Hepatic stellate cell (primary cell): Measurements from ENCODE around the gene NAPB.
"Not testable (repeated sequence)": the region's sequence is repeated elsewhere in the genome, so short reads cannot be mapped to it uniquely, and the experiment has no call there.

Experiments
- DNase-seq: peaks from one replicate; pipeline ENCODE4 v3.0.0; 2011; ENCODE audit warnings: low spot score

NAPB gene

GRCh38 chr20:23367770-23368169, 53.5 kb downstream of the NAPB start:
- no peak for DNase-seq

DNA sequence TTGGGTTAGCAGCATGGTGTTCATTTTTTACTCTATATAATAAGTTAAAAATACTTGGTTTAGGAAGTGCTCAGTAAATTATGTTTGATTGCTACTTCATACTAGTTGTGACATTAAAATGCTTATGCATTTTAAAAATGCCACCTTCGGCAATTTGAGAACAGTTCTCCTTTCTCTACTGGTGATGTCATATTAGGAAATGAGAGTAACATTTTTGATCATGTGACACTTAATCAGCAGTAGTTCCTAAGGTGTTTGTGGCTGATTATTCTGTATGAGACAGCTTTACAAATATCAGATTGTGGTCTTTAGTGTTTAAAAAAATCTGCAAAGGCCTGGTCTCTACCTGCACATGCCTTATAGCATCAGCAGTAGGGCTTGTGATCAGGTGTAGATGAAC, 54.9 kb downstream of the NAPB start:
- no peak for DNase-seq

DNA sequence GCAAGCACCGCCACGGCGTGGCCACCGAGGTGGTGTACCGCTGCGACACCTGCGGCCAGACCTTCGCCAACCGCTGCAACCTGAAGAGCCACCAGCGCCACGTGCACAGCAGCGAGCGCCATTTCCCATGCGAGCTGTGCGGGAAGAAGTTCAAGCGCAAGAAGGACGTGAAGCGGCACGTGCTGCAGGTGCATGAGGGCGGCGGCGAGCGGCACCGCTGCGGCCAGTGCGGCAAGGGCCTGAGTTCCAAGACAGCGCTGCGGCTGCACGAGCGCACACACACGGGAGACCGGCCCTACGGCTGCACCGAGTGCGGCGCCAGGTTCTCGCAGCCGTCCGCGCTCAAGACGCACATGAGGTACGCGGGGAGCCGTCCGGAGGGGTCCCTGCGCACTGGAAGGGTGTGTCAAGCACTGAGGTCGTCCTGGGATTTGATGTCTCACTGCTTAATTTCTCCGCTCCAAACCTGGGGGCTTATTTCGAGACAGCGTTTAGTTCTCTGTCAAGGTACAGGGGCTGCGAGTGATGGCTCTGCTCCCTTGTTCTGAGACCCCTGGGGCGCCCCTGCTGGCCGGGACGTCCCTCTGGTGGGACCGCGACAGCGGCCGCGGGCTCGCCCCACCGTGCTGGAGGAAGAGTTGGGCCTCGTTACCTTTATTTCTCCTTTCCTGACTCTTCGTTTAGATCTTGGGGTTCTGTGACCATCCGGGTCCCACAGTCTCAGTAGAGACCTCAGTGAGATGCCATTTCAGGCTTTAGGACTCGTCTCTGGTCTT, 55.7 kb downstream of the NAPB start:
- no peak for DNase-seq

GRCh38 chr20:23363257-23363649, 58.0 kb downstream of the NAPB start:
- no peak for DNase-seq

- peak; percentile 49 for DNase-seq
Measured at GRCh38 chr20:23362392-23363256, 58.7 kb downstream of the NAPB start.

GRCh38 chr20:23361476-23362391, 59.6 kb downstream of the NAPB start, which contains the start of gene GZF1:
TSS of gene GZF1 (plus strand) at chr20:23362182. CDS start at chr20:23364384, 2,202 bp downstream.
- peak; percentile 96 for DNase-seq

DNA sequence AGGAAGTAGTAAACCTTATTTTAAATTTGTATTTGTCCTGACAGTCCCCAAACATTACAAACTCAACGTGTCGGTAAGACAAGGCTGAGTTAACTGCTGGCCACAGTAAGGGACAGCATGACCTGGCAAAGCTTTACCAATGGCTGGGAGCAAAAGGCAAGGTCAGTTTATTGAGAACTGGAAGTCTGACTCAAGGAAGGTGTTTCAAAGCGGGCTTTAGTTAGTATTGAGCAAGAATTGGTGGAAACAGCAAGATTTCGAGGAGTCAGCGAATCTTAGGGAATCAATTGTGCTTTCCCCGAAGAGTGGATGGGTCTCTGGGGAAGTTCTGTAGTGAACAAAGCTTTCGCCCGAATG, 60.2 kb downstream of the NAPB start:
- DNase-seq, result no peak

GRCh38 chr20:23360531-23360930, 60.8 kb downstream of the NAPB start:
- DNase-seq, result no peak

- no peak for DNase-seq
Measured at GRCh38 chr20:23358923-23359593, 62.2 kb downstream of the NAPB start.

DNA sequence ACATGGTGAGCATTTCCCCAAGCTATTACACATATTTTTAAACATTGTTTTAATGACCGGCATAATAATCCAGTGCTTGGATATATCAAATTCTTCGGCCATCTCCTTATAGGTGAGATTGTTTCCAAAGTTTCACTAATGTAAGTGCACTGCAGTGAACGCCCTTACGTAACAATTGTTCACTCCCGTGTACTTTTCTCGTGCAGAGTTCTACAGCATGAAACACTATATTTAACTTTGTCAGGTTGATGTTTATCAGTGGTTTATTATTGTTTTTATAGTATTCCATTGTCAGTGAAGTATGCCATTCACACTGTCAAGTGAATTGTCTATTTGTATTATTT, 62.8 kb downstream of the NAPB start:
- DNase-seq, result no peak

- peak; percentile 95 for DNase-seq
Measured at GRCh38 chr20:23357767-23358562, 63.3 kb downstream of the NAPB start.

GRCh38 chr20:23356203-23356602, 65.1 kb downstream of the NAPB start:
- DNase-seq, result no peak

GRCh38 chr20:23350904-23351838, 70.1 kb downstream of the NAPB start:
- DNase-seq, result peak; percentile 43

DNA sequence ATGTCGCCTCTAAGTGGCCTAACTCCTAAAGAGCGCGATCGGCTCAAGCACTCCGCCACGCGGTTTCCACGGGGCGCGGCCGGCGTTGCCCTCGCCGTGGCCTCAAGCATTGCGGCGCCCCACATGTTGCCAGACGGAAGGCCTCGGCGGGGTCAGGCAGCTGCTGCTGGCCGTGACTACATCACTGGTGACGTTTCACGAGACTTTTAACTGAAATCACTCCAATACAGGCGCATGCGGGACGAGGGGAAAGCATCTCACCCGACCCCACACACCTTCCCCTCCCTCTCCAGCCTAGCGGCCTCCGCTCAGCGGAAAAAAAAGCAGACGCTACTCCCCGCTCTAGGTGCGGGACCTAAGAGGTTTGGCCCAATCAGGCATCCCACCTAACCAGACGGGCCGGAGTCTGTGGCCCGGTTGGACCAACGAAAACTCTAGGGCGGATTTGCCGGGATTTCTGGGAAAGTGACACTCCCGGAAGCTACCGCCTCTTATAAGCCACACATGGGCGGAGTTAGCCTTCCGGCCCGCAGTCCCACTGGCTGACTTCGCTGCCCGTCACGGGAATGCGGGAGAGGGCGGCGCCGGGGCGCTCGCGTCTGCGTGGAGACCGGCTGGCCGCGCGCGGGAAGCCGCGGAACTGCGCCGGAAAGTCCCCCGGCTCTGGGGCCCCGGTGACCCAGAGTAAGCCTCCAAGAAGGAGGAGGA, 70.9 kb downstream of the NAPB start, which contains the start of gene NXT1:
NXT1 (plus strand) TSS at position 596 of the 708 bp plus-strand sequence. CDS start 3,251 bp downstream, outside the sequence.
- DNase-seq, result peak; percentile 93

- DNase-seq, result peak; percentile 87
Measured at GRCh38 chr20:23349338-23350195, 71.7 kb downstream of the NAPB start.

GRCh38 chr20:23348510-23348909, 72.8 kb downstream of the NAPB start:
- not testable (repeated sequence) for DNase-seq

- no peak for DNase-seq
Measured at GRCh38 chr20:23347791-23348190, 73.5 kb downstream of the NAPB start.

GRCh38 chr20:23346002-23346401, 75.3 kb downstream of the NAPB start:
- no peak for DNase-seq
